HepG2 (cell line): ENCODE measurements around the gene HCRT. TPM values are rescaled to one million over a fixed set of nuclear protein-coding genes. Genes with fewer than 3 reads are reported as not detected.

Source experiments
- ATF2 ChIP-seq: sonication (generic); formaldehyde crosslinking; IDR thresholded peaks from 2 replicates; pipeline ENCODE4 v1.4.0; 2020; ENCODE audit warnings: missing genetic modification reagents
- GLI4 ChIP-seq: sonication (generic); formaldehyde crosslinking; IDR thresholded peaks from 2 replicates; pipeline ENCODE4 v1.5.1; 2020; ENCODE audit warnings: missing genetic modification reagents, mild to moderate bottlenecking, moderate library complexity, borderline replicate concordance
- KAT7 ChIP-seq: IDR thresholded peaks from 2 replicates; pipeline ENCODE4 v1.6.1; 2018; ENCODE audit warnings: borderline replicate concordance, missing compliant biosample characterization
- MTF1 ChIP-seq: sonication (generic); formaldehyde crosslinking; IDR thresholded peaks from 2 replicates; pipeline ENCODE4 v1.5.0; 2020; ENCODE audit warnings: missing genetic modification reagents
- NFYC ChIP-seq: IDR thresholded peaks from 2 replicates; pipeline ENCODE4 v1.6.1; 2016; ENCODE audit warnings: missing genetic modification reagents, missing compliant biosample characterization
- RNF2 ChIP-seq: fragments of 450-650 bp; conservative IDR thresholded peaks from 2 replicates; pipeline ENCODE4 v1.6.1; 2016; ENCODE audit warnings: low read depth
- TCF7L2 ChIP-seq: IDR thresholded peaks from 2 replicates; pipeline ENCODE4 v1.6.1; 2011; ENCODE audit warnings: mild to moderate bottlenecking, low read depth, low read length, moderate library complexity
- WIZ ChIP-seq: sonication (generic); formaldehyde crosslinking; IDR thresholded peaks from 2 replicates; pipeline ENCODE4 v1.5.1; 2020; ENCODE audit warnings: mild to moderate bottlenecking, missing genetic modification reagents
- ZFP36L1 ChIP-seq: sonication (generic); formaldehyde crosslinking; IDR thresholded peaks from 2 replicates; pipeline ENCODE4 v1.8.0; 2022; ENCODE audit warnings: mild to moderate bottlenecking, missing genetic modification reagents, moderate library complexity
- ZFP37 ChIP-seq: sonication (generic); formaldehyde crosslinking; IDR thresholded peaks from 2 replicates; pipeline ENCODE4 v1.4.0; 2020; ENCODE audit warnings: missing genetic modification reagents, borderline replicate concordance
- ZIK1 ChIP-seq: sonication (generic); formaldehyde crosslinking; IDR thresholded peaks from 2 replicates; pipeline ENCODE4 v1.5.0; 2020; ENCODE audit warnings: mild to moderate bottlenecking, low read depth, missing genetic modification reagents, borderline replicate concordance
- ZMAT3 ChIP-seq: sonication (generic); formaldehyde crosslinking; conservative IDR thresholded peaks from 2 replicates; pipeline ENCODE4 v1.7.0; 2021; ENCODE audit warnings: missing genetic modification reagents
- ZNF24 ChIP-seq: fragments of 450-650 bp; IDR thresholded peaks from 2 replicates; pipeline ENCODE4 v1.6.1; 2017; ENCODE audit warnings: antibody characterized with exemption, mild to moderate bottlenecking
- ZNF335 ChIP-seq: sonication (generic); formaldehyde crosslinking; IDR thresholded peaks from 2 replicates; pipeline ENCODE4 v1.4.0; 2020; ENCODE audit warnings: missing genetic modification reagents
- ZNF337 ChIP-seq: sonication (generic); formaldehyde crosslinking; IDR thresholded peaks from 2 replicates; pipeline ENCODE4 v1.5.1; 2020; ENCODE audit warnings: missing genetic modification reagents, low read depth, mild to moderate bottlenecking, borderline replicate concordance
- ZNF569 ChIP-seq: sonication (generic); formaldehyde crosslinking; IDR thresholded peaks from 2 replicates; pipeline ENCODE4 v1.5.0; 2020; ENCODE audit warnings: mild to moderate bottlenecking, missing genetic modification reagents, moderate library complexity, borderline replicate concordance
- ZNF574 ChIP-seq: sonication (generic); formaldehyde crosslinking; IDR thresholded peaks from 2 replicates; pipeline ENCODE4 v1.4.0; 2020; ENCODE audit warnings: missing genetic modification reagents
- ZNF644 ChIP-seq: IDR thresholded peaks from 2 replicates; pipeline ENCODE4 v1.6.1; 2016; ENCODE audit warnings: low read depth
- ZNF775 ChIP-seq: sonication (generic); formaldehyde crosslinking; IDR thresholded peaks from 2 replicates; pipeline ENCODE4 v1.4.0; 2020; ENCODE audit warnings: missing genetic modification reagents, mild to moderate bottlenecking, moderate library complexity, borderline replicate concordance
- ZNF883 ChIP-seq: sonication (generic); formaldehyde crosslinking; IDR thresholded peaks from 2 replicates; pipeline ENCODE4 v1.5.1; 2020; ENCODE audit warnings: mild to moderate bottlenecking, missing genetic modification reagents; ENCODE audit errors: not compliant biosample characterization
- ZSCAN31 ChIP-seq: sonication (generic); formaldehyde crosslinking; IDR thresholded peaks from 2 replicates; pipeline ENCODE4 v1.5.0; 2020; ENCODE audit warnings: low read depth, mild to moderate bottlenecking, missing genetic modification reagents
- ZSCAN9 ChIP-seq: IDR thresholded peaks from 2 replicates; pipeline ENCODE4 v1.6.1; 2016; ENCODE audit warnings: borderline replicate concordance
- polyA plus RNA-seq, 8 experiments: library from polyadenylated mRNA; depleted of rRNA in 3 of 8; stranded (reverse) in 7 of 8; unstranded in 1 of 8; fragments of >200 nt; fragmentation: Illumina TruSeq in 4 of 8; extraction: Trizol in 4 of 8; gene quantifications; 2 replicates each; pipeline versions ENCODE4 v1.2.1 to v1.2.3, GENCODE V29; 2011 to 2016; ENCODE audit warnings: low read depth in 4 of 8, missing spikeins in 1 of 8, mixed read lengths in 1 of 8; ENCODE audit not compliant: insufficient read depth in 1 of 8
- total RNA-seq, 5 experiments: library from RNA; depleted of rRNA; stranded (reverse); fragments of >200 nt; fragmentation: Illumina TruSeq; extraction: Trizol; gene quantifications; 2 replicates each; pipeline ENCODE4 v1.2.3, GENCODE V29; 2016; ENCODE audit warnings: low read depth in 1 of 5

The HCRT gene
- total and polyA plus RNA-seq, 2 of the 13 experiments (the other 11 are each of a cell fraction or from before 2014, with no cell fraction given): not detected

DNA sequence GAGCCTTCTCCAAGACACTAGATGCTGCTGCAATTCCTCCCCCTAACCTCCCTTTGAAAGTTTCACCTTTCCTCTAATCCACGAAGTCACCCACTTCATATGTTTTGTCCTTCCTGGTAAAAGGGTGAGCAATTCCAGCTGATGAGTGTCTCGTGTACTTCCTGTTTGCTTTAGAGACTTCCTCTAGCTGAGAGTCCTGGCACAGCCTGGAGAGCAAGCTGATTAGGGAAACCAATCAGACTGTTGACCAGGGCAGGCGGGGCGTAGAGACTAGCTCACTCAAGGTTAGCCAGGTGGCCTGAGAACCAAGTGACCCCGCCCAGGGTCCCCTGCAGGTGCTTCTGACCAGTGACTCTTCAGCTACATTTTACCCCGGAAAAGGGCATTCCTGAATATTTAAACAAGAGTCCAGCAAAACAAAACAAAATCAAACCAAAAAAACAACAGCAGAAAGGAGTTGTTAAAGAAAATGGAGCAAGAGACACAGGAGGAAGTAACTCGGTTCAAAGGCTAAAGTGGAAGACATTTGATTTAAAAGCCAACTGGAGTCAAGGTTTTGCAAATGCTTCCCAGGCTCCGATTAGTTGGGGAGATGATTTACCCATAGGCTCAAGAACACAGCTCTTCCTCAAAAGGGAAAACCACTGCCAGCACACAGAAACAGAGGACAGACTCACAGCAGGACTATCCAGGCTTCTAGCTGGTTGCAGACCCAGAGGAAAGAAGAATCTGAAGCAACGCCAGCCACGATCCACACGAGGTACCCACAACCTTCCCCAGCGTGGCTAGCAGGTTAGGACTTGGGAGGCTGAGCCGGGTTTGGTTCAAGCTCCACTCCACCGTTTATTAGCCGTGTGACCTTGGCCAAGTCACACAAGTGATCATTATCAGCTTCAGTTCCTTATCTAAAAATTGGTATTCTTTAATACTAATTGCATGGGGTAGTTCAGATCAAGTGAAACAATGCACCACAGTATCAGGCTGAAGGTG is 49.3 kb downstream of the HCRT start (continued):
- TF ChIP-seq ZNF569 (no peak), ATF2 (no peak), MTF1 (CRISPR knock-in tag) (no peak), ZNF337 (CRISPR knock-in tag) (no peak), ZMAT3 (no peak), ZNF883 (CRISPR knock-in tag) (no peak), ZFP37 (0 out of 2 replicates have a peak, but pooled peaks have one; percentile 36), KAT7 (CRISPR knock-in tag) (no peak), NFYC (CRISPR knock-in tag) (peak; percentile 57; the same call in 1 of the 2 replicates), WIZ (CRISPR knock-in tag) (no peak), TCF7L2 (no peak), ZNF775 (no peak), ZSCAN31 (no peak), ZNF335 (CRISPR knock-in tag) (no peak), ZSCAN9 (peak; percentile 56; the same call in 1 of the 2 replicates), ZNF644 (CRISPR knock-in tag) (no peak), ZIK1 (CRISPR knock-in tag) (no peak), ZFP36L1 (CRISPR knock-in tag) (no peak; the same call in 1 of the 2 replicates), RNF2 (no peak), GLI4 (CRISPR knock-in tag) (no peak), ZNF574 (CRISPR knock-in tag) (peak; percentile 60), ZNF24 (no peak)
